ENCODE measurements around the gene CDKN2B. TPM values are rescaled to one million over a fixed set of nuclear protein-coding genes. Genes with fewer than 3 reads are reported as not detected.

CDKN2B gene
- total RNA-seq, 1 experiment from 2014 or later = 32.2 TPM

GRCh38 chr9:21970800-21971640 lies 38.1 kb downstream of the CDKN2B start:
- no peak for DNase-seq
- no TSS peak for BruUV-seq (replicated peaks)
- Histone ChIP-seq H3K9me2 (replicated peaks; ENCODE audit: low read length) (no peaks in the 10 kb centered on the region), H3K4me3 (ENCODE audit: low read length) (no peak overlapping the region), H3K9ac (ENCODE audit: low read length) (no peak overlapping the region), H3K9me3 (ENCODE audit: low read length) (no peaks in the 10 kb centered on the region), H3K27me3 (ENCODE audit: low read length) (no peaks in the 10 kb centered on the region), H3F3A (ENCODE audit: low read length, unreplicated experiment) (no peaks in the 10 kb centered on the region), H4K20me1 (ENCODE audit: low read length) (no peaks in the 10 kb centered on the region), H3K36me3 (ENCODE audit: low read depth, low read length) (peaks cover 9% of the 10 kb centered on the region), H3K79me2 (ENCODE audit: low read length) (peaks cover 10% of the 10 kb centered on the region; the same call in 1 of the 2 replicates), H3K4me2 (ENCODE audit: low read length) (no peak overlapping the region), H2AFZ (ENCODE audit: low read length) (no peak overlapping the region), H3K27ac (ENCODE audit: low read length) (no peak overlapping the region), H3K4me1 (ENCODE audit: insufficient read depth, low read length) (peaks cover 6% of the 10 kb centered on the region; the same call in 1 of the 2 replicates)
- ChIA-PET CTCF (no interaction called here), POLR2A (ENCODE audit: unreplicated experiment) (interaction anchor here (0.6 kb wide), 1 partner anchor 151 kb away, joined by 5 read pairs; no protein-coding TSS in a partner anchor)
- no peak for ATAC-seq
- TF ChIP-seq EZH2phosphoT487 (IDR thresholded peaks at IDR 0.05; ENCODE audit: borderline replicate concordance, low read length) (no peak), CTCF (conservative IDR thresholded peaks at IDR 0.05; ENCODE audit: low read depth, low read length) (no peak), EZH2 (IDR thresholded peaks at IDR 0.05; ENCODE audit: low read length, unreplicated experiment) (no peak)
- intact Hi-C loops (cut with micrococcal nuclease) = no loop called here

DNA sequence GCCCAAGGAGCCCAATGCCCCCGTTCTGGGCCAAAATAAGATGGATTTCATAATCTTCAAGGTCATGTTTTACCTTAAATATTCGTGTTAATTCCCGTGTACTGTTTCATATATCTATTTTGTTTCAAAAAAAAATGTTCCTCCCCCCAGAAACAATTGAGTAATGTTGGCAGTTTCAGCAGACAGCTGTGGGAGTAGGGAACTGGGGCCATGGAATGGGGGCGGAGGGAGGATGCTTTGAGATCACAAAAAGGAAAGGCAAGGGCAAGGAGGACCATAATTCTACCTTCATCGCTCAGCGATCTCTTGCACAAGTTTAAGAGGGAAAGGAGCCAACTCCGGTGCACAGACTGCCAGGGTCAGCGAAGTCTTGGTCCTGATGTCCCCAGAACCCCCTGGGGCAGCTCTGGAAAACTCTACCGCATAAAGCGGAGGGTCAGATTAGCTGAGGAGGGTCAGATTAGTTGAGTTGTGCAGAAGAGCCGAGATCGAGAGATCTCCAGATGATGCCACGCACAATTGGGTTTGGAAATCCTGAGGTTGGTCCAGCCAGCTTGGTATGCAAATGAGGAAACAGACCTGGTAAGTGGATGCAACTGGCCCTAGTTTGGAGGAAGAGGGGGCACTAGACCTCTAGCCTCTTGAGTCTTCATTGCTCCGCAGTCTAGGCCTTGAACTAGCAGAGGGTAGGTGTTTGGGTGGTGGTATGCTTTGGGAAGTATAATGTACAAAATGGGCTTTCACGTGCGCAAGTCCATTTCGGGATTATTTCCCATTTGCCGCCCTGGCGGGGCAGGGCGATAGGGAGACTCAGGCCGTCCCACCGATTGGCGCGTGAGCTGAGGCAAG lies 38.9 kb downstream of the CDKN2B start:
- no peak for DNase-seq
- H3K4me1 ChIP-seq (ENCODE audit: insufficient read depth, low read length) = peaks cover 6% of the 10 kb centered on the region; the same call in 1 of the 2 replicates
- ChIA-PET CTCF (no interaction called here), POLR2A (ENCODE audit: unreplicated experiment) (no interaction called here)
- H3K4me3 ChIP-seq (ENCODE audit: low read length) = no peak overlapping the region
- no peak overlapping the region for H2AFZ ChIP-seq (ENCODE audit: low read length)
- H3K79me2 ChIP-seq (ENCODE audit: low read length) = peaks cover 10% of the 10 kb centered on the region; the same call in 1 of the 2 replicates
- H3F3A ChIP-seq (ENCODE audit: low read length, unreplicated experiment) = no peaks in the 10 kb centered on the region
- H3K27ac ChIP-seq (ENCODE audit: low read length) = no peak overlapping the region
- ATAC-seq = no peak
- H3K9me3 ChIP-seq (ENCODE audit: low read length) = no peaks in the 10 kb centered on the region
- no peak overlapping the region for H3K4me2 ChIP-seq (ENCODE audit: low read length)
- TF ChIP-seq EZH2phosphoT487 (IDR thresholded peaks at IDR 0.05; ENCODE audit: borderline replicate concordance, low read length) = no peak
- no peak for TF ChIP-seq CTCF (conservative IDR thresholded peaks at IDR 0.05; ENCODE audit: low read depth, low read length)
- TF ChIP-seq EZH2 (IDR thresholded peaks at IDR 0.05; ENCODE audit: low read length, unreplicated experiment) = no peak
- no peaks in the 10 kb centered on the region for H3K9me2 ChIP-seq (replicated peaks; ENCODE audit: low read length)
- no peaks in the 10 kb centered on the region for H3K27me3 ChIP-seq (ENCODE audit: low read length)
- H3K36me3 ChIP-seq (ENCODE audit: low read depth, low read length) = peaks cover 9% of the 10 kb centered on the region
- H4K20me1 ChIP-seq (ENCODE audit: low read length) = no peaks in the 10 kb centered on the region
- BruUV-seq (replicated peaks) = no TSS peak
- H3K9ac ChIP-seq (ENCODE audit: low read length) = no peak overlapping the region
- intact Hi-C loops (cut with micrococcal nuclease) = no loop called here

All from PC-3 (cell line).